ENCODE results near the gene DGKQ.

DNA sequence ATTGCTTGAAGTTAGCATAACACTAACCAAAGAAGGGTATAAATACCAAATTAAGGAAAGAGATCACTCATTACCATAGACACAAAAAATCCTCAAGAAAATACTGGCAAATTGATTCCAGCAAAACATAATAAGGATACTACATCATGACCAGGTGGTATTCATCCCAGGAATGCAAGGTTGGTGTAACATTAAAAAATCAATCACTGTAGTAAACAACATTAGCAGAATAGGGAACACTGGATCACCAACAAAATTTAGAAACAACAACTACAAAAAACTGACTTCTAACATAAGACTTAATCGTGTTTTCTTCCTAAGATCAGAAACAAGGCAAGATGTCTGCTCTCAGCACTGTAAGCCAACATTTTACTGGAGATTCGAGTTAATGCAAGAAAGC is 55.4 kb downstream of the DGKQ start:
- TF ChIP-seq EZH2 (IDR thresholded peaks at IDR 0.05; ENCODE audit: low read depth, unreplicated experiment) (no peak), POLR2AphosphoS5 (IDR thresholded peaks at IDR 0.05; ENCODE audit: low read depth) (no peak), EZH2phosphoT487 (IDR thresholded peaks at IDR 0.05; ENCODE audit: unreplicated experiment) (no peak)
- TF ChIP-seq, protein P1, sequence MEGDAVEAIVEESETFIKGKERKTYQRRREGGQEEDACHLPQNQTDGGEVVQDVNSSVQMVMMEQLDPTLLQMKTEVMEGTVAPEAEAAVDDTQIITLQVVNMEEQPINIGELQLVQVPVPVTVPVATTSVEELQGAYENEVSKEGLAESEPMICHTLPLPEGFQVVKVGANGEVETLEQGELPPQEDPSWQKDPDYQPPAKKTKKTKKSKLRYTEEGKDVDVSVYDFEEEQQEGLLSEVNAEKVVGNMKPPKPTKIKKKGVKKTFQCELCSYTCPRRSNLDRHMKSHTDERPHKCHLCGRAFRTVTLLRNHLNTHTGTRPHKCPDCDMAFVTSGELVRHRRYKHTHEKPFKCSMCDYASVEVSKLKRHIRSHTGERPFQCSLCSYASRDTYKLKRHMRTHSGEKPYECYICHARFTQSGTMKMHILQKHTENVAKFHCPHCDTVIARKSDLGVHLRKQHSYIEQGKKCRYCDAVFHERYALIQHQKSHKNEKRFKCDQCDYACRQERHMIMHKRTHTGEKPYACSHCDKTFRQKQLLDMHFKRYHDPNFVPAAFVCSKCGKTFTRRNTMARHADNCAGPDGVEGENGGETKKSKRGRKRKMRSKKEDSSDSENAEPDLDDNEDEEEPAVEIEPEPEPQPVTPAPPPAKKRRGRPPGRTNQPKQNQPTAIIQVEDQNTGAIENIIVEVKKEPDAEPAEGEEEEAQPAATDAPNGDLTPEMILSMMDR (conservative IDR thresholded peaks at IDR 0.05; ENCODE audit: low read depth in 2 of 2): no peak

Measured in GM23338 (cell line).